Astrocyte of the cerebellum (primary cell): ENCODE data around the gene PDZRN3.
"Not testable (repeated sequence)": the region's sequence is repeated elsewhere in the genome, so short reads cannot be mapped to it uniquely, and the experiment has no call there.

Experiments used
- DNase-seq: peaks from one replicate; pipeline ENCODE4 v3.0.0-alpha.2; 2011; ENCODE audit warnings: low read depth
- H3K4me3 ChIP-seq: 2 replicates; pipeline ENCODE4 v1.5.1; 2011; ENCODE audit warnings: mild to moderate bottlenecking, low read depth, low read length, moderate library complexity
- CTCF ChIP-seq: IDR thresholded peaks from 2 replicates; pipeline ENCODE4 v1.5.1; 2012; ENCODE audit warnings: low read length, low read depth, moderate library complexity, mild to moderate bottlenecking; ENCODE audit errors: missing control alignments
- in situ Hi-C: cut with HindIII; loops from 2 replicates; pipeline ENCODE4 v1.10.0; 2017; ENCODE audit warnings: low sequenced_read_pairs

The PDZRN3 gene

GRCh38 chr3:73467211-73467610 is 157.5 kb downstream of the PDZRN3 start:
- no peak overlapping the region for H3K4me3 ChIP-seq
- DNase-seq, result no peak
- in situ Hi-C loops, result loop anchor here (5.0 kb wide), 1 partner anchor 50 kb away; no protein-coding TSS in a partner anchor
- no peak for TF ChIP-seq CTCF

DNA sequence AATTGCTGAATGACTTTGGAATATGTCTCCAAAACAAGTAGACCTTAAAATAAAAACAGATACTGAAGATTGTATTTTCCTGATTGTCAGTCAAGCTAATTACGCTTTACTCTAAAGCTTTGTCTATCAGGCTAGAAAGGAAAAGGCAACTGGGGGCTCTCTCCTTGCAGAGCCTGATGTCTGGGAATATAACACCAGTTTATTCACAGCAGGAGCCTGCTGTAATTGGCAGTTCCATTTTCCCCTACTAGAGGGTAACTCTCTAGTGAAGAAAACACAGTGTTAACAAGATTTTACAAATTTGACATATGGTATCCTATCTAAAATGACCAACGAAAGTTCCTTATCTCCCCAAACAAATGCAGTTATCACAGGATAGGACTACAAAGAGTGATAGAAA is 158.8 kb downstream of the PDZRN3 start:
- TF ChIP-seq CTCF, result no peak
- in situ Hi-C loops, result loop anchor here (5.0 kb wide), 1 partner anchor 49 kb away; no protein-coding TSS in a partner anchor

GRCh38 chr3:73464126-73464525 is 160.6 kb downstream of the PDZRN3 start:
- in situ Hi-C loops, H3K4me3 ChIP-seq, DNase-seq: not testable (repeated sequence)

More for the DNA sequence above, 158.8 kb downstream of the PDZRN3 start:
- DNase-seq, result no peak
- H3K4me3 ChIP-seq, result no peak overlapping the region

DNA sequence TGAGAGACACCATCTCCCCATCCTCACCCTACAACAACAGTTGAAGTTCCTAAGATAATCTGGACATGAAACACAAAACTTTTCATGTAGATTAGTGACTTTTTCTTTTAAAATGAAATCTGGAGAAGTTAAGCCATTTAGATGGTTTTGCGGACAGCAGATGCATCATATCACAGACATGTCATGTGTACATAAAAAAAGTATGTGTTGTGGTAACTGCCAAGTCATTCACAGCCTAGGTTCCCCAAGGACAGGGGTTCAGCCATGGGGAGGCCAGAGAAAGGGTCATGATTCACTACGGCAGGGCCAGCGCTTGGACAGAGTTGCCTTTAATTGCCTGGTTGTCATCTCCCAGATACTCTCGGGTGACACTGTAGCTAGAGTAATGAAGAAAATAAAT is 163.2 kb downstream of the PDZRN3 start:
- DNase-seq, result no peak
- H3K4me3 ChIP-seq, result no peak overlapping the region
- in situ Hi-C loops, result no loop called here
- no peak for TF ChIP-seq CTCF

GRCh38 chr3:73459711-73460110 is 165.0 kb downstream of the PDZRN3 start:
- no peak overlapping the region for H3K4me3 ChIP-seq
- TF ChIP-seq CTCF, result no peak
- in situ Hi-C loops, result no loop called here
- DNase-seq, result no peak

DNA sequence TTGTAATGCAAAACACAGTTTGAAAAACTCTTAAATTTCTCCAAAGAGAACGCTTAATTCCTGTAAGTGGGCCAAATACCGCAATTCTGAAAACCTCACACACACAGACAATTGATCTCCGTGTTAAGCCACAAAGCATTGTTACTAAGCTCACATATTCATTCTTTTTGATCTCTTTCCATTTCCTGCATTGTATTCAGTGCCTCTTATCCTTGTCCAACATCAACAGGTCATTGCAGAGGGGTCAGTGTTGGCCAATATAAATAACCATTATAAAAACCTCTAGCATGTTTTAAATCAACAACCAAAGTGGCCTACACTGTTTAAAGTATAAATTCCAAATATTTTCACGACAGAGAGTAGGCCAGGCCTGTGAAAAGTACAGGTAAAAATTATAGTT is 171.1 kb downstream of the PDZRN3 start:
- DNase-seq, result peak; percentile 97
- no peak for TF ChIP-seq CTCF
- no peak overlapping the region for H3K4me3 ChIP-seq
- in situ Hi-C loops, result no loop called here

GRCh38 chr3:73452729-73453128 is 172.0 kb downstream of the PDZRN3 start:
- in situ Hi-C loops, result no loop called here
- no peak for TF ChIP-seq CTCF
- H3K4me3 ChIP-seq, result no peak overlapping the region
- no peak for DNase-seq
